OCI-LY7 (cell line): ENCODE data around the gene CDC34. TPM values are rescaled to one million over a fixed set of nuclear protein-coding genes. Genes with fewer than 3 reads are reported as not detected.

ENCODE experiments used
- BruUV-seq: library from RNA; stranded (reverse); fragments of 400-500 nt; replicated peaks from 2 replicates; lab custom pipeline; 2021; lab: Mats Ljungman, UMichigan
- CTCF ChIA-PET: fragments of 300-600 bp; sonication (Branson Sonifier 250); formaldehyde crosslinking; loops from one replicate; lab custom pipeline; 2022; ENCODE audit warnings: antibody characterized with exemption; ENCODE audit not compliant: unreplicated experiment; lab: Charles Lee
- POLR2A ChIA-PET: fragments of 300-600 bp; sonication (Branson Sonifier 250); formaldehyde crosslinking; loops from one replicate; lab custom pipeline; 2022; ENCODE audit warnings: antibody characterized with exemption; lab: Charles Lee
- DNase-seq: peaks from one replicate; pipeline ENCODE4 v3.0.0-alpha.2; 2015; ENCODE audit warnings: low spot score
- H2AFZ ChIP-seq: fragments of 200-600 bp; sonication (generic), shearing (Covaris generic); 2 replicates; pipeline ENCODE4 v1.6.1; 2014; ENCODE audit warnings: mild to moderate bottlenecking, antibody characterized with exemption, low read length, moderate library complexity
- H3K27ac ChIP-seq: fragments of 200-600 bp; sonication (generic); 2 replicates; pipeline ENCODE4 v1.5.1; 2014; ENCODE audit warnings: mixed run types, low read depth, mild to moderate bottlenecking, moderate library complexity, low read length, inconsistent platforms; ENCODE audit not compliant: poor library complexity, severe bottlenecking
- H3K36me3 ChIP-seq: fragments of 200-600 bp; sonication (generic); 2 replicates; pipeline ENCODE4 v1.6.1; 2014; ENCODE audit warnings: mild to moderate bottlenecking, antibody characterized with exemption, low read length, moderate library complexity, mixed read lengths; ENCODE audit not compliant: insufficient read depth
- H3K4me1 ChIP-seq: fragments of 200-600 bp; sonication (generic); 2 replicates; pipeline ENCODE4 v1.5.1; 2014; ENCODE audit warnings: mild to moderate bottlenecking, low read length; ENCODE audit not compliant: insufficient read depth, poor library complexity, severe bottlenecking
- H3K4me2 ChIP-seq: fragments of 200-600 bp; sonication (generic); 2 replicates; pipeline ENCODE4 v1.6.1; 2014; ENCODE audit warnings: mild to moderate bottlenecking, low read length
- H3K4me3 ChIP-seq: fragments of 200-600 bp; sonication (generic); 2 replicates; pipeline ENCODE4 v1.5.1; 2014; ENCODE audit warnings: mild to moderate bottlenecking, low read depth, low read length; ENCODE audit not compliant: poor library complexity, severe bottlenecking
- H3K79me2 ChIP-seq: fragments of 200-600 bp; sonication (generic); 2 replicates; pipeline ENCODE4 v1.6.1; 2016; ENCODE audit warnings: low read depth, mild to moderate bottlenecking, low read length, moderate library complexity, mixed read lengths; ENCODE audit not compliant: insufficient read depth
- H3K9me2 ChIP-seq: fragments of 200-600 bp; sonication (generic); 2 replicates; pipeline ENCODE4 v1.6.1; 2016; ENCODE audit warnings: mild to moderate bottlenecking, low read length, mixed read lengths; ENCODE audit not compliant: insufficient read depth
- H3K9me3 ChIP-seq: fragments of 200-600 bp; sonication (generic); 2 replicates; pipeline ENCODE4 v1.6.1; 2014; ENCODE audit warnings: mild to moderate bottlenecking, mixed run types, low read length, mixed read lengths
- H4K20me1 ChIP-seq: fragments of 200-600 bp; sonication (generic); 2 replicates; pipeline ENCODE4 v1.6.1; 2014; ENCODE audit warnings: mild to moderate bottlenecking, antibody characterized with exemption, low read length, moderate library complexity, mixed read lengths; ENCODE audit not compliant: insufficient read depth
- CTCF ChIP-seq: fragments of 200-600 bp; sonication (generic); conservative IDR thresholded peaks from 2 replicates; pipeline ENCODE4 v1.5.1; 2014; ENCODE audit warnings: mild to moderate bottlenecking, antibody characterized with exemption, low read length, moderate library complexity, mixed read lengths
- EZH2phosphoT487 ChIP-seq: fragments of 200-600 bp; sonication (generic); IDR thresholded peaks from 2 replicates; pipeline ENCODE4 v1.6.1; 2018; ENCODE audit warnings: low read depth, borderline replicate concordance, mild to moderate bottlenecking, mixed run types, antibody characterized with exemption, low read length, moderate library complexity, mixed read lengths
- intact Hi-C: fragments of 100-400 bp; cut with micrococcal nuclease; formaldehyde crosslinking; loops from one replicate; pipeline ENCODE4 v1.10.0; 2022; ENCODE audit not compliant: unreplicated experiment
- total RNA-seq, 2 experiments: library from RNA; depleted of rRNA in 1 of 2; stranded (reverse); fragments of >200 nt in 1 of 2; shearing (Covaris generic) in 1 of 2; gene quantifications; 2 replicates each; pipeline ENCODE4 v1.2.3, GENCODE V29; 2014 to 2022

Gene CDC34
- total RNA-seq, 2 experiments from 2014 or later = 58.2 to 77.2 TPM

GRCh38 chr19:554817-555216 is 23.3 kb downstream of the CDC34 start:
- CTCF ChIA-PET = no interaction called here
- BruUV-seq = no TSS peak
- POLR2A ChIA-PET = no interaction called here

GRCh38 chr19:555474-555808 is 23.9 kb downstream of the CDC34 start:
- Histone ChIP-seq H3K79me2 (no peaks in the 10 kb centered on the region), H3K27ac (no peak overlapping the region), H4K20me1 (no peaks in the 10 kb centered on the region), H3K4me2 (no peak overlapping the region), H3K36me3 (no peaks in the 10 kb centered on the region), H3K9me3 (no peaks in the 10 kb centered on the region), H3K4me3 (no peak overlapping the region), H3K4me1 (no peaks in the 10 kb centered on the region), H3K9me2 (no peaks in the 10 kb centered on the region), H2AFZ (no peak overlapping the region)
- BruUV-seq = no TSS peak
- intact Hi-C loops = no loop called here
- DNase-seq = no peak
- ChIA-PET CTCF (no interaction called here), POLR2A (no interaction called here)
- TF ChIP-seq EZH2phosphoT487 = no peak
- TF ChIP-seq CTCF = no peak

More at GRCh38 chr19:554817-555216, 23.3 kb downstream of the CDC34 start:
- Histone ChIP-seq H3K27ac (no peak overlapping the region), H3K9me2 (no peaks in the 10 kb centered on the region), H3K79me2 (no peaks in the 10 kb centered on the region), H3K4me3 (no peak overlapping the region), H3K9me3 (no peaks in the 10 kb centered on the region), H4K20me1 (no peaks in the 10 kb centered on the region), H3K36me3 (no peaks in the 10 kb centered on the region), H3K4me1 (no peaks in the 10 kb centered on the region), H3K4me2 (no peak overlapping the region), H2AFZ (no peak overlapping the region)
- TF ChIP-seq EZH2phosphoT487 (no peak), CTCF (no peak)
- intact Hi-C loops = no loop called here
- DNase-seq = no peak

- intact Hi-C loops = no loop called here
- no peaks in the 10 kb centered on the region for H3K79me2 ChIP-seq
- H3K4me1 ChIP-seq = no peaks in the 10 kb centered on the region
- ChIA-PET CTCF (no interaction called here), POLR2A (no interaction called here)
- no peak overlapping the region for H3K4me2 ChIP-seq
- H3K9me3 ChIP-seq = no peaks in the 10 kb centered on the region
- H4K20me1 ChIP-seq = no peaks in the 10 kb centered on the region
- H3K27ac ChIP-seq = no peak overlapping the region
- no peak overlapping the region for H3K4me3 ChIP-seq
- H2AFZ ChIP-seq = no peak overlapping the region
- no peaks in the 10 kb centered on the region for H3K9me2 ChIP-seq
- no TSS peak for BruUV-seq
- H3K36me3 ChIP-seq = no peaks in the 10 kb centered on the region
- TF ChIP-seq EZH2phosphoT487 (no peak), CTCF (no peak)
- DNase-seq = no peak
Observed at GRCh38 chr19:556611-557382, 25.2 kb downstream of the CDC34 start.
